Liver (tissue), 9 donors: ENCODE results near the gene SERPINH1. TPM values are rescaled to one million over a fixed set of nuclear protein-coding genes. Genes with fewer than 3 reads are reported as not detected.

Experiments used
- DNase-seq: peaks from one replicate; pipeline ENCODE4 v3.0.0-alpha.2; 2017; ENCODE audit warnings: low spot score
- H3K27ac ChIP-seq, 2 donors: one replicate each; pipeline ENCODE4 v1.7.0; 2013; ENCODE audit warnings: inconsistent platforms in 2 of 2, low read length in 2 of 2, control low read depth in 1 of 2, low read depth in 1 of 2, mild to moderate bottlenecking in 1 of 2
- H3K27me3 ChIP-seq, 4 donors: one replicate each; pipeline versions ENCODE4 v1.6.1 to v1.7.0; 2013; ENCODE audit warnings: low read length in 3 of 4, inconsistent platforms in 1 of 4, mild to moderate bottlenecking in 1 of 4, moderate library complexity in 1 of 4; ENCODE audit not compliant: control insufficient read depth in 4 of 4, insufficient read depth in 4 of 4
- H3K36me3 ChIP-seq, 4 donors: one replicate each; pipeline versions ENCODE4 v1.6.1 to v1.7.0; 2013; ENCODE audit warnings: low read length in 3 of 4, mild to moderate bottlenecking in 3 of 4, low read depth in 1 of 4, moderate library complexity in 1 of 4; ENCODE audit not compliant: control insufficient read depth in 4 of 4, insufficient read depth in 3 of 4
- H3K4me1 ChIP-seq, 4 donors: one replicate each; pipeline versions ENCODE4 v1.6.1 to v1.7.0; 2013; ENCODE audit warnings: low read length in 3 of 4, mild to moderate bottlenecking in 3 of 4, moderate library complexity in 1 of 4; ENCODE audit not compliant: control insufficient read depth in 4 of 4, insufficient read depth in 4 of 4
- H3K4me3 ChIP-seq, 3 donors: one replicate each; pipeline versions ENCODE4 v1.6.1 to v1.7.0; 2013; ENCODE audit warnings: low read length in 3 of 3, control low read depth in 1 of 3, low read depth in 1 of 3, mild to moderate bottlenecking in 1 of 3
- H3K9ac ChIP-seq, 2 donors: one replicate each; pipeline ENCODE4 v1.7.0; 2013; ENCODE audit warnings: low read length in 2 of 2, mild to moderate bottlenecking in 2 of 2, moderate library complexity in 2 of 2, control low read depth in 1 of 2, low read depth in 1 of 2
- H3K9me3 ChIP-seq, 4 donors: one replicate each; pipeline versions ENCODE4 v1.6.1 to v1.7.0; 2013; ENCODE audit warnings: low read length in 3 of 4; ENCODE audit not compliant: control insufficient read depth in 4 of 4
- EGR1 ChIP-seq, 2 donors: IDR thresholded peaks; 2 replicates each; pipeline ENCODE4 v1.6.1; 2016 to 2018; ENCODE audit warnings: antibody characterized with exemption in 2 of 2, low read depth in 2 of 2
- FOXA1 ChIP-seq: IDR thresholded peaks from 2 replicates; pipeline ENCODE4 v1.6.1; 2016; ENCODE audit warnings: antibody characterized with exemption
- FOXA2 ChIP-seq: IDR thresholded peaks from 2 replicates; pipeline ENCODE4 v1.6.1; 2016; ENCODE audit warnings: antibody characterized with exemption
- GABPA ChIP-seq, 2 donors: IDR thresholded peaks in 1 of 2; conservative IDR thresholded peaks in 1 of 2; 2 replicates each; pipeline ENCODE4 v1.6.1; 2016; ENCODE audit warnings: antibody characterized with exemption in 2 of 2, mild to moderate bottlenecking in 1 of 2, moderate library complexity in 1 of 2
- HNF4A ChIP-seq, 2 donors: conservative IDR thresholded peaks; 2 replicates each; pipeline ENCODE4 v1.6.1; 2016; ENCODE audit warnings: antibody characterized with exemption in 2 of 2, mild to moderate bottlenecking in 2 of 2
- HNF4G ChIP-seq: IDR thresholded peaks from 2 replicates; pipeline ENCODE4 v1.6.1; 2016; ENCODE audit warnings: antibody characterized with exemption
- JUND ChIP-seq, 2 donors: IDR thresholded peaks; 2 replicates each; pipeline ENCODE4 v1.6.1; 2016; ENCODE audit warnings: antibody characterized with exemption in 2 of 2
- MAX ChIP-seq: IDR thresholded peaks from 2 replicates; pipeline ENCODE4 v1.6.1; 2016; ENCODE audit warnings: antibody characterized with exemption
- NR2F2 ChIP-seq: IDR thresholded peaks from 2 replicates; pipeline ENCODE4 v1.6.1; 2016; ENCODE audit warnings: antibody characterized with exemption
- RAD21 ChIP-seq, 2 donors: IDR thresholded peaks; 2 replicates each; pipeline ENCODE4 v1.6.1; 2016; ENCODE audit warnings: antibody characterized with exemption in 2 of 2, mild to moderate bottlenecking in 2 of 2
- REST ChIP-seq: IDR thresholded peaks from 2 replicates; pipeline ENCODE4 v1.6.1; 2016; ENCODE audit warnings: antibody characterized with exemption, mild to moderate bottlenecking
- RXRA ChIP-seq, 2 donors: IDR thresholded peaks; 2 replicates each; pipeline ENCODE4 v1.6.1; 2017 to 2018; ENCODE audit warnings: antibody characterized with exemption in 2 of 2, mild to moderate bottlenecking in 1 of 2
- SP1 ChIP-seq: IDR thresholded peaks from 2 replicates; pipeline ENCODE4 v1.6.1; 2018; ENCODE audit warnings: antibody characterized with exemption, mild to moderate bottlenecking
- TAF1 ChIP-seq: conservative IDR thresholded peaks from 2 replicates; pipeline ENCODE4 v1.6.1; 2016; ENCODE audit warnings: antibody characterized with exemption, mild to moderate bottlenecking
- YY1 ChIP-seq: IDR thresholded peaks from 2 replicates; pipeline ENCODE4 v1.6.1; 2016; ENCODE audit warnings: antibody characterized with exemption, mild to moderate bottlenecking
- WGBS: extraction: QIAGEN DNeasy Blood & Tissue Kit; methylation state at CpG from one replicate; pipeline ENCODE4 v1.1.7; 2013; 5-methylcytosine and 5-hydroxymethylcytosine counted together
- polyA plus RNA-seq, 2 donors: library from polyadenylated mRNA; stranded (reverse) in 1 of 2; unstranded in 1 of 2; fragments of 200-250 nt in 1 of 2; fragments of >200 nt in 1 of 2; fragmentation: Nextera tagmentation in 1 of 2; extraction: Ambion mirVana in 1 of 2; gene quantifications; one replicate each; pipeline versions ENCODE4 v1.2.1 to v1.2.3, GENCODE V29; 2013 to 2015
- total RNA-seq, 2 donors: library from RNA; depleted of rRNA; stranded (reverse); fragments of >200 nt; gene quantifications; one replicate each; pipeline ENCODE4 v1.2.3, GENCODE V29; 2014
- donor health status: healthy.
- donor health status: healthy.
- donor health status: healthy.
- donor health status: healthy.
- donor health status: healthy.

The SERPINH1 gene
- total and polyA plus RNA-seq, 4 donors, result 5.0 to 118 (median 68.7) TPM

GRCh38 chr11:75601494-75601893 is 39.4 kb downstream of the SERPINH1 start (continued):
- no peak for TF ChIP-seq REST
- TF ChIP-seq TAF1, result no peak
- TF ChIP-seq HNF4G, result no peak
- no peak for TF ChIP-seq EGR1 (IDR thresholded peaks at IDR 0.05; ENCODE audit: low read depth in 2 of 2)
- no peak for TF ChIP-seq RXRA (IDR thresholded peaks at IDR 0.05)
- TF ChIP-seq JUND (IDR thresholded peaks at IDR 0.05), result no peak
- TF ChIP-seq NR2F2, result no peak

- H3K36me3 ChIP-seq, result no peaks in the 10 kb centered on the region
- no peak overlapping the region for H3K27ac ChIP-seq
Observed at GRCh38 chr11:75602951-75603350, 40.9 kb downstream of the SERPINH1 start.

GRCh38 chr11:75603791-75604736 is 42.0 kb downstream of the SERPINH1 start:
- no peak for DNase-seq
- H3K36me3 ChIP-seq, result no peaks in the 10 kb centered on the region
- no peaks in the 10 kb centered on the region for H3K9me3 ChIP-seq
- no peak overlapping the region for H3K4me3 ChIP-seq
- H3K27me3 ChIP-seq, result no peaks in the 10 kb centered on the region
- WGBS, result 89% methylated on average over 16 of the region's 16 CpGs
- TF ChIP-seq NR2F2, result no peak
- H3K4me1 ChIP-seq, result no peaks in the 10 kb centered on the region
- H3K9ac ChIP-seq, result no peak overlapping the region
- H3K27ac ChIP-seq, result no peak overlapping the region

More at GRCh38 chr11:75602951-75603350, 40.9 kb downstream of the SERPINH1 start:
- no peak overlapping the region for H3K9ac ChIP-seq
- H3K4me1 ChIP-seq, result no peaks in the 10 kb centered on the region
- 84% methylated on average over 8 of the region's 8 CpGs for WGBS
- no peak overlapping the region for H3K4me3 ChIP-seq
- H3K27me3 ChIP-seq, result no peaks in the 10 kb centered on the region
- DNase-seq, result no peak
- H3K9me3 ChIP-seq, result no peaks in the 10 kb centered on the region
- no peak for TF ChIP-seq NR2F2
- no peak for TF ChIP-seq GABPA (IDR thresholded peaks at IDR 0.05 in 1 of 2, conservative IDR thresholded peaks at IDR 0.05 in 1 of 2)
- TF ChIP-seq HNF4A (conservative IDR thresholded peaks at IDR 0.05), result no peak
- no peak for TF ChIP-seq TAF1
- no peak for TF ChIP-seq MAX
- no peak for TF ChIP-seq FOXA2
- TF ChIP-seq FOXA1, result no peak

- WGBS, result 78% methylated on average over 8 of the region's 8 CpGs
- no peak for DNase-seq
- no peak overlapping the region for H3K9ac ChIP-seq
Observed at GRCh38 chr11:75606099-75606498, 44.0 kb downstream of the SERPINH1 start.

More at GRCh38 chr11:75606099-75606498, 44.0 kb downstream of the SERPINH1 start:
- Histone ChIP-seq H3K27ac (no peak overlapping the region), H3K27me3 (no peaks in the 10 kb centered on the region), H3K4me1 (no peaks in the 10 kb centered on the region), H3K4me3 (no peak overlapping the region), H3K36me3 (no peaks in the 10 kb centered on the region), H3K9me3 (no peaks in the 10 kb centered on the region)
- no peak for TF ChIP-seq RAD21 (IDR thresholded peaks at IDR 0.05)
- TF ChIP-seq REST, result no peak
- no peak for TF ChIP-seq TAF1
- no peak for TF ChIP-seq YY1
- no peak for TF ChIP-seq MAX
- no peak for TF ChIP-seq FOXA1
- no peak for TF ChIP-seq RXRA (IDR thresholded peaks at IDR 0.05)
- TF ChIP-seq NR2F2, result no peak
- TF ChIP-seq SP1, result no peak
- TF ChIP-seq FOXA2, result no peak
